GM04504 (cell line): ENCODE measurements around the gene NAA38.
A peak's percentile ranks its signal among the peaks of the same experiment; 100 is the strongest.

Experiments used
- DNase-seq: peaks from one replicate; pipeline ENCODE4 v3.0.0-alpha.2; 2012; ENCODE audit warnings: low read depth

NAA38 gene

GRCh38 chr17:7823581-7824001 lies 33.8 kb downstream of the NAA38 start:
- no peak for DNase-seq

- DNase-seq, result no peak
Observed at GRCh38 chr17:7822126-7822525, 35.2 kb downstream of the NAA38 start.

- DNase-seq, result no peak
Observed at GRCh38 chr17:7820231-7820630, 37.1 kb downstream of the NAA38 start.

- no peak for DNase-seq
Observed at GRCh38 chr17:7818746-7819645, 38.4 kb downstream of the NAA38 start.

- DNase-seq, result no peak
Observed at GRCh38 chr17:7818026-7818425, 39.3 kb downstream of the NAA38 start.

GRCh38 chr17:7817643-7817964 lies 39.8 kb downstream of the NAA38 start:
- no peak for DNase-seq

GRCh38 chr17:7816926-7817642 lies 40.3 kb downstream of the NAA38 start:
- DNase-seq, result no peak

GRCh38 chr17:7814969-7815368 lies 42.4 kb downstream of the NAA38 start:
- no peak for DNase-seq

GRCh38 chr17:7811251-7811650 lies 46.1 kb downstream of the NAA38 start:
- DNase-seq, result no peak

GRCh38 chr17:7809791-7810343 lies 47.5 kb downstream of the NAA38 start:
- peak; percentile 5 for DNase-seq

GRCh38 chr17:7809086-7809790 lies 48.1 kb downstream of the NAA38 start:
- DNase-seq, result no peak

GRCh38 chr17:7807206-7807605 lies 50.2 kb downstream of the NAA38 start:
- no peak for DNase-seq
